Measurements from ENCODE around the gene ZNF592. TPM values are rescaled to one million over a fixed set of nuclear protein-coding genes. Genes with fewer than 3 reads are reported as not detected.

The ZNF592 gene
- total RNA-seq, 1 donor from 2014 or later = 30.1 TPM

DNA sequence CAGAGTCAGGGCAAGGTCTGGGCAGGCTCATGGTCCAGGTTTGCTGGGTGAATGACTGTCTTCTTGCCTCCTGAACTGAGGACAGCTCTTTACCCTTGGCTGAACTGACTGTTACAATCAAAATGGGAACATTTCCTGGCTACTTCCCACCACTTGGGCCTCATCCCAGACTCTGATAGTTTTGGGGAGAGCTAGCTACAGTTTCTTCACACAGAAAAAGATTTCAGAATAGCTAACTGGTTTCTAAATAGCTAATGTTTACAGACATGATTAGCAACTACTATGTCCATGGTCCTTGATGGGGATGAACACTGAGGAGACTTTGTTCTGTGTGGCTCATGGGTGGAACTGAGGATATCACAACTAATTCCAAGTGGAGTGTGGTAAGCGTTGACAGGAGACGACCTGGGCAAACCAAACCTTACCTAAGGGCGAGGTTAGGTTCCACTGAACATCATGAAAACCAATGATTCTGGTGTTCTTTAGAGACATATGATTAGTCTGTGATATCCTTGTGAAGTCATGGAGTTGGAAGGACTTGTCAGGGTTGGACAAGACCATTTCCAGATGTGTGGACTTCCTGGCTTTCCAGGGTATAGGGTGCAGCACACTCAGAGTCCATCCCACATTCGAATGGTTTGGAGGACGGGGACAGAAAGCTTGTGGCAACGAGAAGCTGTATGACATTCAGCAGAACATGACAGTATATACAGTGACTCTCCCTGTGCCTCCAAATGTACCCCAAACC lies 76.0 kb downstream of the ZNF592 start:
- peak; percentile 16 for DNase-seq (ENCODE audit: low spot score)

DNA sequence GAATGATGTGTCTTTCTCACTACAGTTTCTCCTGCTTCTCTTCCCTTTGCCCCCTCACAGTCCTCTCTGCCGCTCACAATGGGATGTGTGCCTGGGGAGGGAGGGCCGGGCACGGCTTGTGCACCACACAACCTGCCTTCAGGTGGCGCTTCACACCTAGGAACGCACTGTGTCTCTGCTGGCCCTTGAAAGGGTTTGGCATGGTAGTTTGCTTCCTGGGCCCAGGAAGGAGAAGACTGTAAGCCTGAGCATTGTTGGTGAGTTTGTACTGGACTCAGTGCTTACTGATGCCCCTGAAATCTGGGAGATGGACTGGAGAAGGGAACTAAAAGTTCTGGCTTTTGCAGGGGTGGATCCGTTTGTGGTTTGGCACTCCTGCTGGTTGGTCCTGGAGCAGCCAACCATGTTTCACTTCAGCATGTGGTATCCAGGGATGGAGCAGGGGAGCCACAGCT lies 78.0 kb downstream of the ZNF592 start:
- no peak for DNase-seq (ENCODE audit: low spot score)

- no peak for DNase-seq (ENCODE audit: low spot score)
Observed at GRCh38 chr15:84827246-84827645, 78.9 kb downstream of the ZNF592 start.

DNA sequence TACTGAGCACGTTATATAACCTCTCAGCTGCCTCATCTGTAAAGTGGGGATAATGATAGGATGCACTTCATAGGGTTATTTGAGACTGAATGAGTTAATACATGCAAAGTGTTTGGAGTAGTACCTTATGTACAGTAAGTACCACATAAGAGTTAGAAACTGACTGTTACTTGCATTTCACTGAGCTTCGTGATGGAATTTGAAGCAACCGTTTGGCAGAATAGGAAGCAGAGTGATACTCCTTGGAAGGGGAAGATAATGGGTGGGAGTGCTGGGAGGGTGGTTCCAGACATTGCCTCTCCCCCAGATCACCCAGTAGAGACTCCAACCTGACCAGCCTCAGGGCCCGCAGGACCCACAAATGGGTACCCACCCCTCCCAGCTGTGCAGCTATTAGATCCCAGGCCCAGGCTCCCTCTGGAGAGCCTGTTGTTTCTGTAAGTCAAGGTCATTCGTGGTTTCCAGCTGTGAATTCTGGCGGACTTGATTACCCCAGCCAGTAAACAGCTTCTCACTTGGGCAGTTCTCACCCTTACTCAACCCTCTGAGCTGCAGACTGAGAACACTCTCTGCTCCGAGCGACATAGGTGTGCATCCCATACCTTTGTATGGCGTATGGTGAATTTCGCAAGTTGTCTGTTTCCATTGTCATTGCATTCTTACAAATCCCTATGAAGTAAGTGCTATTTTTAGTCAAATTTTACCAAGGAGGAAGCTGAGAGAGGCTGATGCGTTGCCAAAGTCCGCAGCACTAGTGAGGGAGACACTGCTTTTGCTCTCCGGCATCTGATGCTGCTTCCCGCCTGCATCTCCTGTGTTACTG lies 79.9 kb downstream of the ZNF592 start:
- no peak for DNase-seq (ENCODE audit: low spot score)

DNA sequence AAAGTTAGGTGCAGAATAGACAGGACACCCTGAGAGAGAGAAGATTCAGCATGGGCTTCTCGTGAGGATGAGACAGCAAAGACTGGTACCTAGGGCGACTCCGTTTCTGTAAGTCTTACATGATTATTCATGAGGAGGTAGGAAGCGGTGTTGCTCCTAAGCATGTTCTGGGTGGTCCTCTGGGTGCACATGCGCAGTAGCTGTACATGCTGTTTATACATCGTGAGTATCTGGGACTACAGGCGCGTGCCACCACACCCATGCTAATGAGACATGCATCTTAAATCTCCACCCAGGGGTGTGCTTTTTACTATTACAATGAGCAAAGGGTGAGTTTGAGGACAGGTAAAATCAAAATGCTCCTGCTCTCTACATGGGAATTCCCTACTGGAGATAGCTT lies 81.0 kb downstream of the ZNF592 start:
- DNase-seq (ENCODE audit: low spot score) = no peak

DNA sequence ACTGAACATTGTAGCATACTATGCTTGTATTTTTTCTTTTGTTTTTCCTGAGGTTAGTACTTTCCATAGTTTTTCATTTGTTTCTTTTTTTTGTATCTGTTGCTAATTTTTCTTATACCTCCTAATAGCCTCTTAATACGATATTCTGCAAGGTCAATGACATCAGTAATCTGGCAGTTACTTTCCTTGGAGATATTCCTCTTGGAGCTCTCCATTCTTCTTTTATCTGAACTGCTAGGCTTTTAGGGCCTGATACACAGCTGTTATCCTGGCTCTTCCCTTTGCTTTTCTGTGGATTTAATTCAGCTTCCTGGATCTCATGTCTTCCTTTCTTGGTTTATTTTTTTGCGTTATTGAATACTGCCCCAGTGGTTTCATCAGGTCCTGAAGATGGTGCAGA lies 81.6 kb downstream of the ZNF592 start:
- no peak for DNase-seq (ENCODE audit: low spot score)

DNA sequence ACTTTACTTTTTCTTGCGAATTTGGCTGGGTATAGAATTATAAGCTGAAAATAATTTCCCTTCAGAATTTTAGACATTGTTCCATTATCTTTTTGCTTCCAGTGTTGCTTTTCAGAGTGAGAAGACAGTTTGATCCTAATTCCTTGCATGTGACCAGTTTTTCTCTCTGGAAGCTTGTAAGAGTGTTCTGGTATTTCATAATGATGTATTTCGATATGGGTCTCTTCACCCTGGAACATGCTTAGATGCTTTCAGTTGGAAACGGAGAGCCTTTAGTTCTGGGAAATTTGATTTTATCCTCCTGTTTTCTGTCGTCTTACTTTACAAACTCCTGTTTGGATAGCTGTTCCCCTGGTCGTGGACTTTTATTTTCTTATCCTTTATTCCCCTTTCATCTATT lies 82.6 kb downstream of the ZNF592 start:
- DNase-seq (ENCODE audit: low spot score) = no peak

DNA sequence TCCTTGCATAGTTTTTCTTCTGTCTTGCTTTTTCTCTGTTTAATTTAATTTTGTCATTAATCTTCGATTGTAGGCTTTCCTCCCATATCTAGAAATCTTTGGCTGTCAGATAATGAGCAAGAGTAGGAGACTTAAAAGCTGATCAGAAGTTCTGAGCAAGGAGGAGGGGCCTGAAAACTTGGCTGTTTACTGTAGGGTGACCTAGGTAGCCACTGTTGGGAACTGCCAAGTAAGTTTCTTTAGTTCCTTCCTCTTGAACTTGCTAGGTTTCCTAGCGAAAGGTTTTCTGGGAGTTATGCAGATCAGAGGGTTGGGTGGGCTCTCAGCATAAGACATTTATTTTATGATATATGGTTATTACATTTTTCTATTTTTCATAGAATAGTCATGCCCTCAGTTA lies 83.2 kb downstream of the ZNF592 start:
- DNase-seq (ENCODE audit: low spot score) = no peak

- DNase-seq (ENCODE audit: low spot score) = no peak
Observed at GRCh38 chr15:84832448-84833040, 84.2 kb downstream of the ZNF592 start.

DNA sequence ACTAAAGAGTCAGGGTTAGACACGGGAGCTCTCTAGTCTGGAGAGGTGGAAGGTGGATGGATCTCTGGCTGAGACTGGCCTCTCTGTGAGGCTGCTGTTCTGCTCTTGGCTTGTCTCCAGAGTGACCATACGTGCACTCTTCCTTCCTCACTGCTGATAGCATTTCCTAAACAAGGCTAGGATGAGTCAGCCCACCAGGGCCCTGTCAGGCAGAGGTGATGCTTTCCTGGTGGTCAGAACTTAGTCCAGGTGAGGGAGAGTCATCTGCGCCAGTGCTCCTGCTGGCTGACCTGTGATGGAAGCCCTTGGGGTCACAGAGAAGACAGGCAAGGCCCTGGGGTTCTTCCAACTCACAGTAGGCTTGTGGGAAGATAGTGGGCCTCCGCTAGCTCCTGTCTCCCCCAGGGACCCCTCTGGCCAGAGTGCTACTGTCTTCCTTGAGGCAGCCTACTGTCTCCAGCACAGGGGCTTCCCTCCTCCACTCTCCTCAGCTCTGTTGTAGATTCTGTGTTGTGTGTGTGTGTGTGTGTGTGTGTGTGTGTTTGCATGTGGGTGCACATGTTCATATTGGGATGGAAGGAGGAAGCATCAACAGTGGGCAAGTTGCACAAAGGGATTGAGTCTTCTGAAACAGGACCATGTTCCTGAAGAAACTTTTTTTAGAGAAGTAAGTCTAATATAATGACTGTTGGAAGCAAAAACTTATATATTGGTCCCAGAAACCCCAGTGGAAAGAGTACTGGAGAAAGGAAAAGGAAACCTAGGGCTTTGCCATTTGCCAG lies 85.2 kb downstream of the ZNF592 start:
- DNase-seq (ENCODE audit: low spot score) = no peak

DNA sequence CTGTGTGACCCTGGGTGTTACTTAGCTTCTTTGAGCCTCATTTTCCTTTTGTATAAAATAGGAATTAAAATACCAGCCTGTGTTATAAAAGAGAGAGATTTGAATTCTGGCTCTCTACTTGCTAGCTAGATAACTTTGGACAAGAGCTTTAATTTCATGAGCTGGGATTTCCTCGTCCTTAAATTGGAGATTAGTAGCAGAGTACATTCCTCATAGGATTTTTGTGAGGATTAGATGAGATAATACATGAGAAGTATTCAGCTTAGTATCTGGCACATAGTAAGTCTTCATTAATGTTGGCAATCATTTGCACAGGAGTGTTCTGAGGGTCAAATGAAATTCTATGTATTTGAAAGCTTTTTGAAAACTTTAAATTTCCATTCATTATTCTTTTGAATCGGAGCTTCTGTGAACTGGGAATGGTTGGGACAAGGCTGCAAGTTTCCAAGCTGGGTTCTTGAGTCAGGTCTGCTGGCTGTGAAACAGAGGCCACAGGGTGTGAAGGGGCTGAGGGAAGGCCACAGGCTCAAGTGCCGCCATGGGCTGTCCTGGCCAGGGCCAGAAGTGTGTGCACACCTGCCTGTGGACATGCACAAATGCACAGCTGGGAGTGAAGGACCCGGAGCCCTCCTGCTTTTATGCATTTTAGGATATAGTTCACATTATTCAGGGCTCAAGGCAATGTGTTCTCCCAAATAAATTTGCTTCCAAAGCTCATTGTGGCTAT lies 86.0 kb downstream of the ZNF592 start:
- DNase-seq (ENCODE audit: low spot score) = no peak

GRCh38 chr15:84834969-84835368 lies 86.6 kb downstream of the ZNF592 start:
- DNase-seq (ENCODE audit: low spot score) = peak; percentile 60

- DNase-seq (ENCODE audit: low spot score) = no peak
Observed at GRCh38 chr15:84835661-84836337, 87.4 kb downstream of the ZNF592 start.

- DNase-seq (ENCODE audit: low spot score) = no peak
Observed at GRCh38 chr15:84836844-84837243, 88.5 kb downstream of the ZNF592 start.

DNA sequence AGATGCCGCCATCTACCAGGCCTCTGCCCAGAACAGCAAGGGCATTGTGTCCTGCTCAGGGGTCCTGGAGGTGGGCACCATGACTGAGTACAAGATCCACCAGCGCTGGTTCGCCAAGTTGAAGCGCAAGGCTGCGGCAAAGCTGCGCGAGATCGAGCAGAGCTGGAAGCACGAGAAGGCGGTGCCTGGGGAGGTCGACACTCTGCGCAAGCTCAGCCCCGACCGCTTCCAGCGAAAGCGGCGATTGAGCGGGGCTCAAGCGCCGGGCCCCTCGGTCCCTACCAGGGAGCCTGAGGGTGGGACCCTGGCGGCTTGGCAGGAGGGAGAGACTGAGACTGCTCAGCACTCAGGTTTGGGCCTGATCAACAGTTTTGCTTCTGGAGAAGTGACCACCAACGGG lies 91.3 kb downstream of the ZNF592 start:
- DNase-seq (ENCODE audit: low spot score) = peak; percentile 87

DNA sequence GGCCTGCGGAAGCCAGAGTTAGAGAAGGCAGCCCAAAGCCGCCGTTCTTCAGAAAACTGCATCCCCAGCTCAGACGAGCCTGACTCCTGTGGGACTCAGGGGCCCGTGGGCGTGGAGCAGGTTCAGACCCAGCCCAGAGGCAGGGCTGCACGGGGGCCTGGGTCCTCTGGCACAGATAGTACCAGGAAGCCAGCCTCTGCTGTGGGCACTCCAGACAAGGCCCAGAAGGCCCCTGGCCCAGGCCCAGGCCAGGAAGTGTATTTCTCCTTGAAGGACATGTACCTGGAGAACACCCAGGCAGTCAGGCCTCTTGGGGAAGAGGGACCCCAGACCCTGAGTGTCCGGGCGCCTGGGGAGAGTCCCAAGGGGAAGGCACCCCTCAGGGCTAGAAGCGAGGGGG lies 91.9 kb downstream of the ZNF592 start:
- peak; percentile 67 for DNase-seq (ENCODE audit: low spot score)

GRCh38 chr15:84840741-84841429 lies 92.5 kb downstream of the ZNF592 start:
- DNase-seq (ENCODE audit: low spot score) = peak; percentile 89

DNA sequence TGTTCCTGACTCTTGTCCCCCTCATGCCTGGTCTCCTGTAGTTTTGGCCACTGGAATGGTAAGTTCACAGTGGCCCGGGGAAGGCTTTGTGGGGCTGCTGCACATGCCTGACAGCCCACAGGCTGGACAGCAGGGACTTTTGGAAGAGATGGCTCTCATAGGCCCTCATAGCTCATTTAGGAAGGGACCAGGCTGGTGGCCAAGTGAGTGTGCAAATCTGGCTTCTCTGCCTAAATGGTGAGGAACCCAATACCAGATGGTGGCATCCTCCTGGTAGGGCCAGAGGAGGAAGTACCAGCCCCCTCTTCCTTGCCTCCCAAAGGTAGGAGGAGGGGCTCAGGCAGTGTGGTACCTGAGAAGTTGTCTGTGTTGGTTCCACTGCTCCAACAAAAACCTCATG lies 94.4 kb downstream of the ZNF592 start:
- DNase-seq (ENCODE audit: low spot score) = peak; percentile 59

DNA sequence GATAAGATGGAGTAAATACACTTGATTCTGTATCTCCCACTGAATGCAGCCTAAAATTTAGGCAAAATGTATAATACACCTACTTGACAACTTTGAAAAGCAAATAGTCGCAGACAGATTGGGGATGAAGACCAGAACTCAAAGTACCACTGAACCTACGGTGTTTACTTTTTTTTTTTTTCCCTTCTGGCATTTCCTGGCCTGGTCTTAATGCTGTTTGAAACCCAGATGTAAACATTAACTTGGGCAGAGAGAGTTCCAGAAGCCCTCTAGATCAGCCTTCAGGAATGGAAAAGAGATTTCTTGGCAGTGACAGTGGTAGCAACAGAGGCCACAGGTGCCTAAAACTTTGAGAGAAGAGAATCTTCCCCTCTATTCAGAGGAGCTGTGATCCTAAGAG lies 96.6 kb downstream of the ZNF592 start:
- DNase-seq (ENCODE audit: low spot score) = no peak
